Measurements from ENCODE around the gene TRIO.

The TRIO gene

GRCh38 chr5:14283139-14283538 is 140.0 kb downstream of the TRIO start:
- Histone ChIP-seq H3K9me3 (ENCODE audit: low read depth, low read length) (no peaks in the 10 kb centered on the region), H3K36me3 (ENCODE audit: insufficient read depth, low read length) (peaks cover 6% of the 10 kb centered on the region), H3K27ac (no peak overlapping the region), H3K9ac (ENCODE audit: insufficient read length) (no peak overlapping the region), H3K4me3 (no peak overlapping the region)
- TF ChIP-seq EZH2 (IDR thresholded peaks at IDR 0.05) (no peak), FOXP2 (optimal IDR thresholded peaks at IDR 0.05; ENCODE audit: control extremely low read depth, extremely low read length, insufficient read depth) (no peak), POLR2AphosphoS5 (IDR thresholded peaks at IDR 0.05; ENCODE audit: borderline replicate concordance, low read depth, low read length) (no peak)
- no peak for DNase-seq (ENCODE audit: low read depth, low spot score)

GRCh38 chr5:14284392-14285148 is 141.4 kb downstream of the TRIO start:
- DNase-seq (ENCODE audit: low read depth, low spot score): no peak
- TF ChIP-seq FOXP2 (optimal IDR thresholded peaks at IDR 0.05; ENCODE audit: control extremely low read depth, extremely low read length, insufficient read depth) (no peak), POLR2AphosphoS5 (IDR thresholded peaks at IDR 0.05; ENCODE audit: borderline replicate concordance, low read depth, low read length) (no peak), EZH2 (IDR thresholded peaks at IDR 0.05) (no peak)
- Histone ChIP-seq H3K27ac (no peak overlapping the region), H3K9me3 (ENCODE audit: low read depth, low read length) (no peaks in the 10 kb centered on the region), H3K9ac (ENCODE audit: insufficient read length) (no peak overlapping the region), H3K4me3 (no peak overlapping the region), H3K36me3 (ENCODE audit: insufficient read depth, low read length) (peaks cover 6% of the 10 kb centered on the region)

GRCh38 chr5:14286007-14286406 is 142.9 kb downstream of the TRIO start:
- H3K9me3 ChIP-seq (ENCODE audit: low read depth, low read length): no peaks in the 10 kb centered on the region
- no peak overlapping the region for H3K27ac ChIP-seq
- TF ChIP-seq POLR2AphosphoS5 (IDR thresholded peaks at IDR 0.05; ENCODE audit: borderline replicate concordance, low read depth, low read length) (no peak), EZH2 (IDR thresholded peaks at IDR 0.05) (no peak), FOXP2 (optimal IDR thresholded peaks at IDR 0.05; ENCODE audit: control extremely low read depth, extremely low read length, insufficient read depth) (no peak)

GRCh38 chr5:14286574-14287421 is 143.7 kb downstream of the TRIO start:
- Histone ChIP-seq H3K27ac (no peak overlapping the region), H3K4me3 (no peak overlapping the region), H3K9me3 (ENCODE audit: low read depth, low read length) (no peaks in the 10 kb centered on the region), H3K9ac (ENCODE audit: insufficient read length) (no peak overlapping the region), H3K36me3 (ENCODE audit: insufficient read depth, low read length) (peaks cover 7% of the 10 kb centered on the region)
- DNase-seq (ENCODE audit: low read depth, low spot score): no peak
- TF ChIP-seq FOXP2 (optimal IDR thresholded peaks at IDR 0.05; ENCODE audit: control extremely low read depth, extremely low read length, insufficient read depth): no peak
- no peak for TF ChIP-seq EZH2 (IDR thresholded peaks at IDR 0.05)
- TF ChIP-seq POLR2AphosphoS5 (IDR thresholded peaks at IDR 0.05; ENCODE audit: borderline replicate concordance, low read depth, low read length): no peak

More at GRCh38 chr5:14286007-14286406, 142.9 kb downstream of the TRIO start:
- no peak for DNase-seq (ENCODE audit: low read depth, low spot score)
- no peak overlapping the region for H3K9ac ChIP-seq (ENCODE audit: insufficient read length)
- no peak overlapping the region for H3K4me3 ChIP-seq
- H3K36me3 ChIP-seq (ENCODE audit: insufficient read depth, low read length): peaks cover 4% of the 10 kb centered on the region

- H3K9ac ChIP-seq (ENCODE audit: insufficient read length): no peak overlapping the region
- no peak overlapping the region for H3K4me3 ChIP-seq
- peaks cover 13% of the 10 kb centered on the region; the same call in 1 of the 2 replicates for H3K36me3 ChIP-seq (ENCODE audit: insufficient read depth, low read length)
- DNase-seq (ENCODE audit: low read depth, low spot score): no peak
- H3K9me3 ChIP-seq (ENCODE audit: low read depth, low read length): no peaks in the 10 kb centered on the region
- no peak for TF ChIP-seq FOXP2 (optimal IDR thresholded peaks at IDR 0.05; ENCODE audit: control extremely low read depth, extremely low read length, insufficient read depth)
- no peak for TF ChIP-seq POLR2AphosphoS5 (IDR thresholded peaks at IDR 0.05; ENCODE audit: borderline replicate concordance, low read depth, low read length)
- no peak for TF ChIP-seq EZH2 (IDR thresholded peaks at IDR 0.05)
- H3K27ac ChIP-seq: no peak overlapping the region
Observed at GRCh38 chr5:14292766-14293658, 149.9 kb downstream of the TRIO start.

GRCh38 chr5:14295610-14296009 is 152.5 kb downstream of the TRIO start:
- Histone ChIP-seq H3K4me3 (no peak overlapping the region), H3K9me3 (ENCODE audit: low read depth, low read length) (no peaks in the 10 kb centered on the region), H3K36me3 (ENCODE audit: insufficient read depth, low read length) (peaks cover 13% of the 10 kb centered on the region; the same call in 1 of the 2 replicates), H3K9ac (ENCODE audit: insufficient read length) (no peak overlapping the region), H3K27ac (no peak overlapping the region)
- TF ChIP-seq FOXP2 (optimal IDR thresholded peaks at IDR 0.05; ENCODE audit: control extremely low read depth, extremely low read length, insufficient read depth) (no peak), POLR2AphosphoS5 (IDR thresholded peaks at IDR 0.05; ENCODE audit: borderline replicate concordance, low read depth, low read length) (no peak), EZH2 (IDR thresholded peaks at IDR 0.05) (no peak)
- DNase-seq (ENCODE audit: low read depth, low spot score): no peak

- no peak for DNase-seq (ENCODE audit: low read depth, low spot score)
- no peaks in the 10 kb centered on the region for H3K9me3 ChIP-seq (ENCODE audit: low read depth, low read length)
- H3K9ac ChIP-seq (ENCODE audit: insufficient read length): no peak overlapping the region
- TF ChIP-seq EZH2 (IDR thresholded peaks at IDR 0.05) (no peak), POLR2AphosphoS5 (IDR thresholded peaks at IDR 0.05; ENCODE audit: borderline replicate concordance, low read depth, low read length) (no peak), FOXP2 (optimal IDR thresholded peaks at IDR 0.05; ENCODE audit: control extremely low read depth, extremely low read length, insufficient read depth) (no peak)
- no peak overlapping the region for H3K4me3 ChIP-seq
- H3K36me3 ChIP-seq (ENCODE audit: insufficient read depth, low read length): peaks cover 9% of the 10 kb centered on the region; the same call in 1 of the 2 replicates
- no peak overlapping the region for H3K27ac ChIP-seq
Observed at GRCh38 chr5:14296533-14297331, 153.6 kb downstream of the TRIO start.
